ENCODE data around the gene SLC9A3. TPM values are rescaled to one million over a fixed set of nuclear protein-coding genes. Genes with fewer than 3 reads are reported as not detected.

SLC9A3 gene
- total RNA-seq, 1 donor from 2014 or later, result 1.3 TPM

GRCh38 chr5:448061-448765 lies 76.0 kb downstream of the SLC9A3 start:
- intact Hi-C loops (cut with micrococcal nuclease), result no loop called here

- intact Hi-C loops (cut with micrococcal nuclease), result no loop called here
Observed at GRCh38 chr5:447501-447900, 76.7 kb downstream of the SLC9A3 start.

- intact Hi-C loops (cut with micrococcal nuclease), result loop anchor here (1.0 kb wide), 4 partner anchors 7 to 165 kb away; partner anchors contain the start of gene CEP72
Observed at GRCh38 chr5:446883-447263, 77.4 kb downstream of the SLC9A3 start.

DNA sequence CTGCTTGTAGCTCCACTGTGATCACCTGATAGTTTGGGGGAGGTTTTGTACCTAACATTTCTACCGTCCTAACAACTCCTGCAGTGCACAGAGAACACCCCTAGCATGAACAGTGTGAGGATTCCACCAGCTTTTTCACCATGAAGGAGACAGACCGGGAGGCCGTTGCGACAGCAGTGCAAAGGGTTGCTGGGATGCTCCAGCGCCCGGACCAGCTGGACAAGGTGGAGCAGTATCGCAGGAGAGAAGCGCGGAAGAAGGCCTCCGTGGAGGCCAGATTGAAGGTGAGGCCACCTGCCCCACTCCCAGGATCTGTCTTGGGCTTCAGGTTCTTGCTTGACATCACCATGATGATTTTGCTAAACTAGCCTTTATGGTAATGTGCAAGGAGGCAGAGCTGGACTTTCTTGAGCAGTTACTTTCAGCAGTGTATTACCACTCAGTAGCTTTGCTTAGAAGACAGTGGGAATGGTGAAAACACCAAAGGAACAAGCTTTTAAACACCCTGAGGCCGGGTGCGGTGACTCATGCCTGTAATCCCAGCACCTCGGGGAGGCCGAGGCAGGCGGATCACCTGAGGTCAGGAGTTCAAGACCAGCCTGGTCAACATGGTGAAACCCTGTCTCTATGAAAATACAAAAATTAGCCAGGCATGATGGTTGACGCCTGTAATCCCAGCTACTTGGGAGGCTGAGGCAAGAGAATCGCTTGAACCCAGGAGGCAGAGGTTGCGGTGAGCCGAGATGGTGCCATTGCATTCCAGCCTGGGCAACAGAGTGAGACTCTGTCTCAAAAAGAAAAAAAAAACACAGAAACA lies 78.0 kb downstream of the SLC9A3 start:
- intact Hi-C loops (cut with micrococcal nuclease), result loop anchor here (1.0 kb wide), 4 partner anchors 8 to 166 kb away; partner anchors contain the start of gene CEP72

DNA sequence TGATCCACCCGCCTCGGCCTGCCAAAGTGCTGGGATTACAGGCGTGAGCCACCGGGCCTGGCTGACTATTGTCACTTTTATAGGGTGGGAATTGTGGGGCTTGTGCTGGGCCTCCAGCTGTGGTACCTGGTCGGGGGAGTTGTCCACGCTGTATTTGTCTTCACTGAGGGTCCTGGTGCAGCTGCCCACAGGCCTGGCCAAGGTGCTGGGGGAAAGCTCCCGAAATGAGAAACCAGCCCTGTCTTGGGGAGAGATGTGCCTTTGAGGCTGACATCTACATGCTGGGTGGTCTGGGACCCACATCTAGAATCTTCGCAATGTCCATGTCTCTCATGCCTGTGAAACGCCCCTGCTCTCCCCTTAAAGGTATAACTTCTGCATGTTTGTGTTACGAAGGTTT lies 78.7 kb downstream of the SLC9A3 start:
- intact Hi-C loops (cut with micrococcal nuclease), result no loop called here

- intact Hi-C loops (cut with micrococcal nuclease), result no loop called here
Observed at GRCh38 chr5:444226-444625, 80.0 kb downstream of the SLC9A3 start.

- intact Hi-C loops (cut with micrococcal nuclease), result loop anchor here (1.0 to 2.0 kb wide), 3 partner anchors 15 to 225 kb away; partner anchors contain the start of genes CCDC127, PDCD6 and SDHA
Observed at GRCh38 chr5:443239-444151, 80.8 kb downstream of the SLC9A3 start.

DNA sequence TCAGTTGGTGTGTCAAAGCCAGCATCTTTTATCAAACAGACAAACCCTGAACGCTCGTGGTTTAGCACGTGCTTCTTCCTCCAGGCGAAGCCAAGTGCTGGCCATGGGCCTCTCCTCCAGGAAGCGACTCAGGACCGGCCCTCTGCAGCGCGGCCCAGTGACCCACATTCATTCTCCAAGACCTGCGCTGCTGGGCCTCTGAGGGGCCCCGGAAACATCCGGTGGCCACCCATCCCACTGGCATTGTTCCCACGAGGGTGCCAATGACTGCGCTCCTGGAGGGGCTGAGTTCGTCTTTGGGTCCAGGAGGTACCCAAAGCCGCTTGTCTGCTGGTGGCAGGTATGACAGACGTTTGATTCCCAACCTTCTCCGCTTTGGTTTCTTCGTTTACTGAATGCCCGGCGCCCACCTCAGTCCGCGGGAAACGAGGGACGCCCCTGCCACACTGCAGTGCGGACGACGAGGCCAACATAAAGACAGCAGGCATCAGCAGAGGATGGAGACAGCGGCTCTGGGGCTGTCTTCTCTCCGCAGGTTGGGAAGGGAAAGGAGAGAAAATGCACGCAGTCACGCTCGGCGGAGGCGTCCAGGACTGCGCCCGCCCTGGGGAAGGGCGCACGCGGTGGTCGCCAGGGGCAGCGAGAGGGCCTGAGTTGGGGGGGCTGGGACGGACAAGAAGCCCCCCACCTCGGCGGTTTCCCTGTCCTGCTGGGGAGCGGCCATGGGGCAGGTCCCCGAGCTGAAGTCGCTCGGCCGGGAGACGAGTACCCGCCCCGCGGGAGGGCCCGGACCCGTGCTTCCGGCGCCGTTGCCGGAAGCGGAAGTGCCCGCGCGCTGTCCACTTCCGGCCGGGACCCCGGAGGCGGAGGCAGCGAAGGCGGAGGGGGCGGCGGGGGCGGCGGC lies 81.7 kb downstream of the SLC9A3 start, which contains the start of gene EXOC3:
Gene EXOC3 (plus strand): TSS at position 842 of the 904 bp plus-strand sequence. CDS start 3,030 bp downstream, outside the sequence.
- intact Hi-C loops (cut with micrococcal nuclease), result loop anchor here (1.0 to 2.0 kb wide), 4 partner anchors 16 to 224 kb away; partner anchors contain the start of genes CCDC127, PDCD6 and SDHA

DNA sequence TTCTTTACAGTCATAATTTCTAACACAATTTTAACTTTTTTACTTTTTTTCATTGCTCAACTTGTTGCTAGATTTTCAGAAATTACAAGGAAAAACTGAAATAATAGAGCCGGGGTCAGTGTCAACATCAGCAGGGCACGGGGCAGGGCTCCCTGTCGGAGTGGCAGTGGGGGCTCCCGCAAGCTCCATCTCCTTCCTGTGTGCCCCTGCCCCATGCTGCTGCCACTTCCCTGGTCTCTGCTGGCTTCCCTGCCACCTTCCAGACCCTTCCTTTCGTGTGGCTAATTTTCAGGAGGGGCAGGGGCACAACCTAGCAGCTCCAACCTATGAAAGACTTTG lies 82.3 kb downstream of the SLC9A3 start:
- intact Hi-C loops (cut with micrococcal nuclease), result loop anchor here (1.0 to 2.0 kb wide), 2 partner anchors 17 to 50 kb away; no protein-coding TSS in a partner anchor

GRCh38 chr5:440401-441201 lies 83.6 kb downstream of the SLC9A3 start:
- intact Hi-C loops (cut with micrococcal nuclease), result no loop called here

DNA sequence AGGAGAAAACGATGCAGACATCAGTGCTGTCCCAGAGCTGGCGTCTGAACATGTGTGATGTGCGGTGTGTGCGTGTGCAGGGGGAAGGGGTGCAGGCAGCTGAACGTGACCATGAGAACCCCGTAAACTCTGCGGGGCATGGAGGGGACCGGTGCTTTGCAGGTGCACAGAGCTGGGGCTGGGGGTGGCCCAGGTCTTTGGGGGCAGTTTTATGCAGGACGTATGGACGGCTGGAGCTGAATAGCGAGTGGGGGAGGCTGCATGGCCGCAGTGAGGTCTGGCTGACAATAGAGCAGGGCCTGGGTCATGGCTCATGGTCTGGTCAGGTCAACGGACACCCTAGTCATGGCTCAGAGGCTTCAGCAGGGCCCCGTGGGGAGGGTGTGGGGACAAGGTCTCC lies 84.6 kb downstream of the SLC9A3 start:
- intact Hi-C loops (cut with micrococcal nuclease), result no loop called here

DNA sequence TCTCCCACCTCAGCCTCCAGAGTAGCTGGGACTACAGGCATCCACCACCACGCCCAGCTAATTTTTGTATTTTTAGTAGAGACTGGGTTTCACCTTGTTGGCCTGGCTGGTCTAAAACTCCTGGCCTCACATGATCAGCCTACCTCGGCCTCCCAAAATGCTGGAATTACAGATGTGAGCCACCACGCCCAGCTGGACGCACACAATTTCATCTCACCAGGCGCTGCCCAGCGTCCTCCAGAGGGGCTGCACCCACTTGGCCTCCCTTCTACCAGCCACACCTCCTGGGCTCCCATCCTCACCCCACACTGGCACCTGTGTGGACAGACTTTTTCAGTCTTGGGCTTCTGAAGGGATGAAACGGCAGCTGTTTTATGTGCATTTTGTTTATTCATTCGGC lies 85.1 kb downstream of the SLC9A3 start:
- intact Hi-C loops (cut with micrococcal nuclease), result no loop called here

DNA sequence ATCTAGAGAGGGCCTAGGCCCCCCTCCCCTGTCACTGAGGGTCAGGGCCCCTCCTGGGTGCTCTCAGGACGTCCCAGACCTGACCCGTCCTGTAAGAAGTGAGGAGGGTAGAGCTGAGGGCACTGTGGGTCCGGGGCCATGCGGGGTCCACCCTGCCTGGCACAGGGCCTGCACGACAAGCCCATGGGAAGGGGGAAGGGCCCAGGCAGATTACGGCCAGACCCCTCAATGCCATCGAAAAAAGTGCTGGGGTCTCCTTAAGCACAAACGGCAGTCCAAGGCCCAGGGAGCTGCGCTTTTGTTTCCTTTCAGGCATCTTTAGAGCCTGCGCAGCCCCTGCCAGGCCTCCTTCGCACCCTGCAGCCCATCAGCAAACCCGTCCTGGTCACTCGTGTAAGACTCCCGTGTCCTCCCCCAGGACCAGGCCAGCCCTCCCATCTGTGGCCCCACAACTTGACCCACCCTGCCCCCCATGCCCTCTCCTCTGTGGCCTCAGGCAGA lies 85.7 kb downstream of the SLC9A3 start:
- intact Hi-C loops (cut with micrococcal nuclease), result no loop called here

- intact Hi-C loops (cut with micrococcal nuclease), result no loop called here
Observed at GRCh38 chr5:437281-437771, 86.9 kb downstream of the SLC9A3 start.

- intact Hi-C loops (cut with micrococcal nuclease), result no loop called here
Observed at GRCh38 chr5:436641-436975, 87.6 kb downstream of the SLC9A3 start.

DNA sequence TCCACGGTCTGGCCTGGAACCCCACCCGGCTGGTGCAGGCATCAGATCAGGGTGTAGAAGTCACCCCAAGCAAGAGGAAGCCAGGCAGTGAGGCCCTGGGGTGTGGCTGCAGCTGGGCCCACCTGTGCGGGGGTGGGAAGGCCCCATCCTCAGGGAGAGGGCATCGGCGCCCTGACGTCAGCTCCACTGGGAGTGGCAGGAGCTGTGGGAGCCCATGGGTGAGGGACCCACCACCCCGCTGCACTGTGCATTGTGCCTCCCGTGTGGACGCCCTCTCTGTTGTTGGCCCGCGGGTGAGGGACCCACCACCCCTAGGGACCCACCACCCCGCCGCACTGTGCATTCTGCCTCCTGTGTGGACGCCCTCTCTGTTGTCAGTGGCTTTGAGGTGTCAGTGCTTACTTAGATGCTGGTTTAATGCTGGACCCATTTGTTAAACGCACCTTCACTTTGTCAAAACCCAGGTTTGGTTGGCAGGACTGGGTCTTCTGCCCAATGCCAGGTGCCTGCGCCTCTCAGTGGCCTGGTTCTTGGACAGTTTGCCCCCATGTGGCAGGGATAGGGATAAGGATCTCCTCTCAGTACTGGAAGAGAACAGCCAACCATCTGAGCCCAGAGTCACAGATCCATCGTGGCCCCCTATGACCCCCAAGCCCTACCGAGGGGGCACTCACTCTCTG lies 88.1 kb downstream of the SLC9A3 start:
- intact Hi-C loops (cut with micrococcal nuclease), result no loop called here

DNA sequence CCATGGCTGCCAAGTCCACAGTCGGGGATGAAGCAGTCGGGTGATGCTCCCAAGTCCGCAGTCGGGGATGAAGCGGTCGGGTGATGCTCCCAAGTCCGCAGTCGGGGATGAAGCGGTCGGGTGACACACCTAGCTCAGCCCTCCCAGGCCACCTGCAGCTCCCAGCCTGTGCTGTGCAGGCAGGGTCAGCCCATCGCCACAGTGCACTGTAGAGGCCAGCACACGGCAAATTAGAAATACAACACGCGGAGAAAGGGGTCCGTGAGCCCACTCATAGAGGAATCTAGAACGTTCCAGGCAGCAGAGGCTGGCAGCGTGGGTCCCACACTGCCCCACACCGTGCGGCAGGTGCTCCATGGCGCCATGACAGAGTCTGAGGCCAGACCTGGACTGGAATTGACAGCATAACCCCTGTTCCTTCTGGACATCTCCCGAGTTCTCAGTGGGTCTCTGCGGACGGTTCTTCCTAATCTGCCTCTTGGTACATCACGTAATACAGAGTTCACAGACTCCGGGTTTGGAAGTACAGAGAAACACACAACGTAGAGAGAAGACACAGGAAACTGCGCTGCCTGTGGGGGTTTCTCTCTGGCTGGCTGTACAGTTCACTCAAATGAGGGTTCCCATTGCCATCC lies 89.0 kb downstream of the SLC9A3 start:
- intact Hi-C loops (cut with micrococcal nuclease), result no loop called here

All from T-helper 1 cell treated with Interleukin-12 subunit alpha and Interleukin-12 subunit beta and Interleukin-4 antibody, amounts not matched to agents 30 ng/mL and 1 ng/mL, for 36 hours (primary cell).